Astrocyte (in vitro differentiated cells and primary cell): ENCODE measurements around the gene DAZAP2. TPM values are rescaled to one million over a fixed set of nuclear protein-coding genes. Genes with fewer than 3 reads are reported as not detected.
A peak's percentile ranks its signal among the peaks of the same experiment; 100 is the strongest.

ENCODE experiments used
- DNase-seq: peaks from one replicate; pipeline ENCODE4 v3.0.0-alpha.2; 2010; ENCODE audit warnings: low read depth
- FAIRE-seq: peaks from 2 replicates; lab custom pipeline; 2011; peaks lifted over from hg19 to GRCh38; lab: Jason Lieb, UNC
- H2AFZ ChIP-seq: 2 replicates; pipeline ENCODE4 v1.6.0; 2012; ENCODE audit warnings: low read depth, low read length, inconsistent platforms
- H3K27ac ChIP-seq: 2 replicates; pipeline ENCODE4 v1.5.1; 2011; ENCODE audit warnings: low read depth, low read length, inconsistent platforms
- H3K27me3 ChIP-seq: 2 replicates; pipeline ENCODE4 v1.6.0; 2011; ENCODE audit warnings: low read length, inconsistent platforms; ENCODE audit not compliant: insufficient read depth
- H3K36me3 ChIP-seq: 2 replicates; pipeline ENCODE4 v1.5.1; 2011; ENCODE audit warnings: low read length, inconsistent platforms; ENCODE audit not compliant: insufficient read depth
- H3K4me1 ChIP-seq: 2 replicates; pipeline ENCODE4 v1.5.1; 2011; ENCODE audit warnings: low read length, inconsistent platforms; ENCODE audit not compliant: insufficient read depth
- H3K4me2 ChIP-seq: 2 replicates; pipeline ENCODE4 v1.6.0; 2012; ENCODE audit warnings: low read length, inconsistent platforms
- H3K4me3 ChIP-seq: 2 replicates; pipeline ENCODE4 v1.5.1; 2011; ENCODE audit warnings: low read depth, mild to moderate bottlenecking, low read length, inconsistent platforms; ENCODE audit not compliant: insufficient read depth
- H3K79me2 ChIP-seq: 2 replicates; pipeline ENCODE4 v1.6.0; 2012; ENCODE audit warnings: mild to moderate bottlenecking, low read length, inconsistent platforms; ENCODE audit not compliant: insufficient read depth
- H3K9ac ChIP-seq: 2 replicates; pipeline ENCODE4 v1.6.0; 2012; ENCODE audit warnings: mild to moderate bottlenecking, low read length, inconsistent platforms
- H3K9me3 ChIP-seq: 2 replicates; pipeline ENCODE4 v1.5.1; 2012; ENCODE audit warnings: low read depth, mild to moderate bottlenecking, low read length, inconsistent platforms; ENCODE audit not compliant: insufficient read depth
- H4K20me1 ChIP-seq: 2 replicates; pipeline ENCODE4 v1.6.0; 2012; ENCODE audit warnings: low read length, inconsistent platforms; ENCODE audit not compliant: insufficient read depth
- H3K27ac Mint-ChIP-seq: one replicate; pipeline ENCODE4 v1.8.0; 2021; ENCODE audit warnings: mild to moderate bottlenecking, mixed read lengths; ENCODE audit not compliant: unreplicated experiment
- H3K27me3 Mint-ChIP-seq: one replicate; pipeline ENCODE4 v1.8.0; 2021; ENCODE audit warnings: low read depth, mixed read lengths; ENCODE audit not compliant: unreplicated experiment
- H3K36me3 Mint-ChIP-seq: one replicate; pipeline ENCODE4 v1.8.0; 2021; ENCODE audit warnings: low read depth, mixed read lengths; ENCODE audit not compliant: unreplicated experiment
- H3K4me1 Mint-ChIP-seq: one replicate; pipeline ENCODE4 v1.8.0; 2021; ENCODE audit warnings: low read depth, mixed read lengths; ENCODE audit not compliant: unreplicated experiment
- H3K4me3 Mint-ChIP-seq: one replicate; pipeline ENCODE4 v1.8.0; 2021; ENCODE audit warnings: mild to moderate bottlenecking, moderate library complexity, mixed read lengths; ENCODE audit not compliant: unreplicated experiment
- H3K9me3 Mint-ChIP-seq: one replicate; pipeline ENCODE4 v1.8.0; 2021; ENCODE audit warnings: mild to moderate bottlenecking, mixed read lengths; ENCODE audit not compliant: unreplicated experiment
- EZH2 ChIP-seq: IDR thresholded peaks from 2 replicates; pipeline ENCODE4 v1.6.1; 2012; ENCODE audit warnings: mild to moderate bottlenecking, low read length, inconsistent platforms; ENCODE audit not compliant: insufficient read depth
- total RNA-seq: library from RNA; stranded (reverse); gene quantifications from 2 replicates; pipeline ENCODE4 v1.2.1, GENCODE V29; 2021
- TF ChIP-seq, protein P1 (sequence below): IDR thresholded peaks from 2 replicates; pipeline ENCODE4 v1.5.1; 2011; ENCODE audit warnings: low read depth, mild to moderate bottlenecking, inconsistent platforms, low read length, moderate library complexity; ENCODE audit not compliant: insufficient read depth

The DAZAP2 gene
- total RNA-seq, 1 donor from 2014 or later = 92.8 TPM

DNA sequence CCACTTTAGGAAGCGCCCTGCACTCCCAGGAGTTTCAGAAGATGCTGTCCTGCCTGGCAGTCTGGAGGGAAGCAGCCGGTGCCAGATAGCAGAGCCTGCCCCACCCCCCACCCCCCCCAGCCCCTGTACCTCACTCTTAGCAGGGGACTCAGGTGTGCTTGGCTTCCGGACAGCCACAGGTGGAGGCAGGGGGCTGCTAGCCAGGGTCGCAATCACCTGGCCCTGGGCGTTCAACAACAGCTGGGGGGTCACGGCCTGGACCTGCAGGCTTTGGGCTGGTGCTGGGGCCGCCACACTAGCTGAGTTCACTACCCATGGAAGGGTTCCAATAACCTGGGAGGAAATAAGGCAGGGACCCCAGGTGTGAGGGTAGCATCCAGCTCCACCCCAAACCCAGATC is 42.8 kb upstream of the DAZAP2 start:
- Mint-ChIP-seq H3K36me3 (no peaks in the 10 kb centered on the region), H3K4me1 (no peaks in the 10 kb centered on the region), H3K27ac (no peak overlapping the region), H3K9me3 (no peaks in the 10 kb centered on the region), H3K4me3 (no peak overlapping the region), H3K27me3 (peaks cover 7% of the 10 kb centered on the region)
- TF ChIP-seq, protein P1, sequence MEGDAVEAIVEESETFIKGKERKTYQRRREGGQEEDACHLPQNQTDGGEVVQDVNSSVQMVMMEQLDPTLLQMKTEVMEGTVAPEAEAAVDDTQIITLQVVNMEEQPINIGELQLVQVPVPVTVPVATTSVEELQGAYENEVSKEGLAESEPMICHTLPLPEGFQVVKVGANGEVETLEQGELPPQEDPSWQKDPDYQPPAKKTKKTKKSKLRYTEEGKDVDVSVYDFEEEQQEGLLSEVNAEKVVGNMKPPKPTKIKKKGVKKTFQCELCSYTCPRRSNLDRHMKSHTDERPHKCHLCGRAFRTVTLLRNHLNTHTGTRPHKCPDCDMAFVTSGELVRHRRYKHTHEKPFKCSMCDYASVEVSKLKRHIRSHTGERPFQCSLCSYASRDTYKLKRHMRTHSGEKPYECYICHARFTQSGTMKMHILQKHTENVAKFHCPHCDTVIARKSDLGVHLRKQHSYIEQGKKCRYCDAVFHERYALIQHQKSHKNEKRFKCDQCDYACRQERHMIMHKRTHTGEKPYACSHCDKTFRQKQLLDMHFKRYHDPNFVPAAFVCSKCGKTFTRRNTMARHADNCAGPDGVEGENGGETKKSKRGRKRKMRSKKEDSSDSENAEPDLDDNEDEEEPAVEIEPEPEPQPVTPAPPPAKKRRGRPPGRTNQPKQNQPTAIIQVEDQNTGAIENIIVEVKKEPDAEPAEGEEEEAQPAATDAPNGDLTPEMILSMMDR = no peak
- TF ChIP-seq EZH2 = no peak
- Histone ChIP-seq H3K36me3 (no peaks in the 10 kb centered on the region), H3K4me2 (no peak overlapping the region), H3K9ac (no peak overlapping the region), H3K4me3 (no peak overlapping the region), H3K27ac (no peak overlapping the region), H4K20me1 (no peaks in the 10 kb centered on the region), H2AFZ (no peak overlapping the region), H3K4me1 (no peaks in the 10 kb centered on the region), H3K9me3 (no peaks in the 10 kb centered on the region), H3K27me3 (no peaks in the 10 kb centered on the region), H3K79me2 (no peaks in the 10 kb centered on the region)
- FAIRE-seq (no peak), DNase-seq (no peak)

DNA sequence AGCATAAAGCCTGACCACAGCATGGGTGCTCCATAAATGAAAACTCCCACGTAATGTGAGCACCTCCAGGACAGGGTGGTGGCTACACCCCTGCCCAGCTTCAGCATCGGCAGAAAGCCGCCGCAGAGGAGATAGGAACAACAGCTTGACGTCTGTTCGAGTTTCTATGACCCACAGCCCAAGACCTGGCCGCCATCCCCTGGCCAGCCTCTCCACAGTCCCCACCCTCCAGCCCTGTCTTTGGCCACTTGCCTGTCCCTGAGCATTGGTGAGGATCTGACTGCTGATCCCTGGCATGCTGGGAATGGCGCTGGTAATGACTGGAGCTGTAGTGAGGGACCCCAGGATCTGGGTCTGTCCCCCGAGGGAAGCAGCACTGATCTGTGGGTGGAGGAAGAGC is 42.1 kb upstream of the DAZAP2 start:
- H3K36me3 ChIP-seq = no peaks in the 10 kb centered on the region
- H3K27ac ChIP-seq = no peak overlapping the region
- H3K9ac ChIP-seq = no peak overlapping the region
- H3K4me1 ChIP-seq = no peaks in the 10 kb centered on the region
- H3K4me1 Mint-ChIP-seq = no peaks in the 10 kb centered on the region
- no peak overlapping the region for H3K4me2 ChIP-seq
- H3K27ac Mint-ChIP-seq = no peak overlapping the region
- no peak for FAIRE-seq
- no peaks in the 10 kb centered on the region for H3K9me3 ChIP-seq
- H3K9me3 Mint-ChIP-seq = no peaks in the 10 kb centered on the region
- H3K4me3 Mint-ChIP-seq = peak overlapping the region; percentile 60
- no peaks in the 10 kb centered on the region for H4K20me1 ChIP-seq
- no peaks in the 10 kb centered on the region for H3K36me3 Mint-ChIP-seq
- no peak overlapping the region for H2AFZ ChIP-seq
- no peak for TF ChIP-seq EZH2
- TF ChIP-seq, protein P1 = no peak
- no peaks in the 10 kb centered on the region for H3K79me2 ChIP-seq
- no peaks in the 10 kb centered on the region for H3K27me3 ChIP-seq
- peaks cover 5% of the 10 kb centered on the region for H3K27me3 Mint-ChIP-seq
- no peak overlapping the region for H3K4me3 ChIP-seq
- no peak for DNase-seq

DNA sequence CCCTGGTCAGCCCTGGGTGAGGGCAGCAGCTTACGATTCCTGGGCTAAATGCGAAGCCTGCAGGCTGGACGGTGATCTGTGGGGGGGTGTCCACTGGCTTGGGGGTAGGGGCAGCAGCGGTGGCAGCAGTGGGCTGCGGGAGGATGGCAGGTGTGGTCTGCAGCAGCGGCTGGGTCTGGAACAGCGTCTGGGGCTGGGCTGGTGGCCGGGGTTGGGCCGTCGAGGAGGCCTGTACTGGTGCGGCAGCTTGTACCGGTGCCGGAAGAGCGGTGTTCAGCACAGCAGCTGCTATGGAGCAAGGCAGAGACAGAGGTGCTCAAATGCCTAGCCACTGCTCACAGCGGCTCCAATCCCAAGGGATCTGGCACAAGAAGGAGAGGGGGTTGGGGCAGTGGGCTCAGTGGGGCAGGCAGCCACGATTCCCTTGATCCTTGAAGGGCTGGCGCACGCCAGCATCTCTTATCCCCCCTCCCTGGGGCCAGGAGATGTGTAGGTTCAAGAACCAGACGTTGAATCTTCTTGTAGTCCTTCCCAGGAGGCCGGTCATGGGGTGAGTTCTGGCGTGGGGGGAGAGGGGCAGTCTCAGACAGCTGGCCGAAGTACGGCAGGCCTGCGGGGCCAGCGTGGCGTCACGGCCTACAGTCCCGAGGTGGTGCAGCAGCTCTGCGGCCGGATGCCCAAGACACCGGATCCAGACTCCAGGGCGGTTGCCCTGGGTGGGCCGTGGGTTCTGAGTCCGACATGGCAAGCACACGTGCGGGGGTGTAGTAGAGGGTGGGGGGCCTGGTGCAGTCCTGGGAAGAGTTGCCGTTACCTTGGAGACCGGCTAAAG is 40.7 kb upstream of the DAZAP2 start:
- no peak for FAIRE-seq
- no peak for DNase-seq
- no peak for TF ChIP-seq EZH2
- TF ChIP-seq, protein P1 = no peak
- Histone ChIP-seq H3K4me2 (no peak overlapping the region), H3K9ac (no peak overlapping the region), H3K9me3 (no peaks in the 10 kb centered on the region), H2AFZ (no peak overlapping the region), H3K4me1 (no peaks in the 10 kb centered on the region), H3K27ac (no peak overlapping the region), H3K4me3 (no peak overlapping the region), H3K27me3 (no peaks in the 10 kb centered on the region), H3K36me3 (no peaks in the 10 kb centered on the region), H4K20me1 (no peaks in the 10 kb centered on the region), H3K79me2 (no peaks in the 10 kb centered on the region)
- Mint-ChIP-seq H3K27ac (no peak overlapping the region), H3K36me3 (no peaks in the 10 kb centered on the region), H3K4me1 (no peaks in the 10 kb centered on the region), H3K27me3 (peaks cover 3% of the 10 kb centered on the region), H3K4me3 (no peak overlapping the region), H3K9me3 (no peaks in the 10 kb centered on the region)
